DOHH2 (cell line): ENCODE measurements around the gene NXF1.
A peak's percentile ranks its signal among the peaks of the same experiment; 100 is the strongest.

Experiments
- H3F3A ChIP-seq: fragments of 200-600 bp; sonication (generic), shearing (Covaris generic); 2 replicates; pipeline ENCODE4 v1.6.0; 2016; ENCODE audit warnings: antibody characterized with exemption, mild to moderate bottlenecking; ENCODE audit not compliant: control insufficient read depth, insufficient read depth
- H3K27ac ChIP-seq: fragments of 200-600 bp; sonication (generic); 2 replicates; pipeline ENCODE4 v1.5.1; 2014; ENCODE audit warnings: low read depth, mild to moderate bottlenecking, low read length, moderate library complexity
- H3K27me3 ChIP-seq: fragments of 200-600 bp; sonication (generic); 2 replicates; pipeline ENCODE4 v1.6.1; 2014; ENCODE audit warnings: mild to moderate bottlenecking, low read length, mixed read lengths; ENCODE audit not compliant: control insufficient read depth
- H3K36me3 ChIP-seq: fragments of 200-600 bp; sonication (generic); 2 replicates; pipeline ENCODE4 v1.6.1; 2014; ENCODE audit warnings: mild to moderate bottlenecking, low read length, moderate library complexity, mixed read lengths; ENCODE audit not compliant: control insufficient read depth
- H3K4me1 ChIP-seq: fragments of 200-600 bp; sonication (generic); 2 replicates; pipeline ENCODE4 v1.6.1; 2014; ENCODE audit warnings: mild to moderate bottlenecking, low read length, mixed read lengths; ENCODE audit not compliant: control insufficient read depth
- H3K4me2 ChIP-seq: fragments of 200-600 bp; sonication (generic); 2 replicates; pipeline ENCODE4 v1.6.0; 2014; ENCODE audit warnings: mild to moderate bottlenecking, low read length, moderate library complexity
- H3K4me3 ChIP-seq: fragments of 200-600 bp; sonication (generic); 2 replicates; pipeline ENCODE4 v1.5.1; 2014; ENCODE audit warnings: mild to moderate bottlenecking, low read length, mixed read lengths
- H3K79me2 ChIP-seq: fragments of 200-600 bp; sonication (generic); 2 replicates; pipeline ENCODE4 v1.6.1; 2014; ENCODE audit warnings: mild to moderate bottlenecking, low read length, mixed read lengths; ENCODE audit not compliant: control insufficient read depth
- H3K9me2 ChIP-seq: fragments of 200-600 bp; sonication (generic); replicated peaks from 2 replicates; pipeline ENCODE4 v1.6.1; 2014; ENCODE audit warnings: mild to moderate bottlenecking, low read length, mixed read lengths; ENCODE audit not compliant: control insufficient read depth
- H3K9me3 ChIP-seq: fragments of 200-600 bp; sonication (generic); 2 replicates; pipeline ENCODE4 v1.6.1; 2014; ENCODE audit warnings: antibody characterized with exemption, low read length, mixed read lengths; ENCODE audit not compliant: control insufficient read depth, insufficient read depth
- H4K20me1 ChIP-seq: fragments of 200-600 bp; sonication (generic); 2 replicates; pipeline ENCODE4 v1.6.0; 2014; ENCODE audit warnings: low read depth, mild to moderate bottlenecking, antibody characterized with exemption, low read length, moderate library complexity; ENCODE audit not compliant: control insufficient read depth, insufficient read depth
- EZH2phosphoT487 ChIP-seq: fragments of 200-600 bp; sonication (generic); IDR thresholded peaks from 2 replicates; pipeline ENCODE4 v1.6.1; 2017; ENCODE audit warnings: borderline replicate concordance, mild to moderate bottlenecking, antibody characterized with exemption, low read length, moderate library complexity, mixed read lengths
- TF ChIP-seq, protein P1 (sequence below): fragments of 200-600 bp; sonication (generic); IDR thresholded peaks from one replicate; pipeline ENCODE4 v1.5.1; 2014; ENCODE audit warnings: antibody characterized with exemption, mild to moderate bottlenecking, low read depth, low read length; ENCODE audit not compliant: poor library complexity, severe bottlenecking

The NXF1 gene

GRCh38 chr11:62757846-62758788, 47.1 kb downstream of the NXF1 start:
- Histone ChIP-seq H3K27me3 (no peaks in the 10 kb centered on the region), H3K79me2 (peaks cover 21% of the 10 kb centered on the region), H3K4me3 (no peak overlapping the region), H3K9me3 (no peaks in the 10 kb centered on the region), H3F3A (peaks cover 3% of the 10 kb centered on the region; the same call in 1 of the 2 replicates), H3K9me2 (no peaks in the 10 kb centered on the region), H3K27ac (no peak overlapping the region), H4K20me1 (no peaks in the 10 kb centered on the region), H3K4me2 (no peak overlapping the region), H3K36me3 (peaks cover 13% of the 10 kb centered on the region), H3K4me1 (peaks cover 23% of the 10 kb centered on the region)
- TF ChIP-seq, protein P1, sequence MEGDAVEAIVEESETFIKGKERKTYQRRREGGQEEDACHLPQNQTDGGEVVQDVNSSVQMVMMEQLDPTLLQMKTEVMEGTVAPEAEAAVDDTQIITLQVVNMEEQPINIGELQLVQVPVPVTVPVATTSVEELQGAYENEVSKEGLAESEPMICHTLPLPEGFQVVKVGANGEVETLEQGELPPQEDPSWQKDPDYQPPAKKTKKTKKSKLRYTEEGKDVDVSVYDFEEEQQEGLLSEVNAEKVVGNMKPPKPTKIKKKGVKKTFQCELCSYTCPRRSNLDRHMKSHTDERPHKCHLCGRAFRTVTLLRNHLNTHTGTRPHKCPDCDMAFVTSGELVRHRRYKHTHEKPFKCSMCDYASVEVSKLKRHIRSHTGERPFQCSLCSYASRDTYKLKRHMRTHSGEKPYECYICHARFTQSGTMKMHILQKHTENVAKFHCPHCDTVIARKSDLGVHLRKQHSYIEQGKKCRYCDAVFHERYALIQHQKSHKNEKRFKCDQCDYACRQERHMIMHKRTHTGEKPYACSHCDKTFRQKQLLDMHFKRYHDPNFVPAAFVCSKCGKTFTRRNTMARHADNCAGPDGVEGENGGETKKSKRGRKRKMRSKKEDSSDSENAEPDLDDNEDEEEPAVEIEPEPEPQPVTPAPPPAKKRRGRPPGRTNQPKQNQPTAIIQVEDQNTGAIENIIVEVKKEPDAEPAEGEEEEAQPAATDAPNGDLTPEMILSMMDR, result no peak
- no peak for TF ChIP-seq EZH2phosphoT487

- peak overlapping the region; percentile 92 for H3K4me2 ChIP-seq
Measured at GRCh38 chr11:62755086-62755615, 50.1 kb downstream of the NXF1 start.

DNA sequence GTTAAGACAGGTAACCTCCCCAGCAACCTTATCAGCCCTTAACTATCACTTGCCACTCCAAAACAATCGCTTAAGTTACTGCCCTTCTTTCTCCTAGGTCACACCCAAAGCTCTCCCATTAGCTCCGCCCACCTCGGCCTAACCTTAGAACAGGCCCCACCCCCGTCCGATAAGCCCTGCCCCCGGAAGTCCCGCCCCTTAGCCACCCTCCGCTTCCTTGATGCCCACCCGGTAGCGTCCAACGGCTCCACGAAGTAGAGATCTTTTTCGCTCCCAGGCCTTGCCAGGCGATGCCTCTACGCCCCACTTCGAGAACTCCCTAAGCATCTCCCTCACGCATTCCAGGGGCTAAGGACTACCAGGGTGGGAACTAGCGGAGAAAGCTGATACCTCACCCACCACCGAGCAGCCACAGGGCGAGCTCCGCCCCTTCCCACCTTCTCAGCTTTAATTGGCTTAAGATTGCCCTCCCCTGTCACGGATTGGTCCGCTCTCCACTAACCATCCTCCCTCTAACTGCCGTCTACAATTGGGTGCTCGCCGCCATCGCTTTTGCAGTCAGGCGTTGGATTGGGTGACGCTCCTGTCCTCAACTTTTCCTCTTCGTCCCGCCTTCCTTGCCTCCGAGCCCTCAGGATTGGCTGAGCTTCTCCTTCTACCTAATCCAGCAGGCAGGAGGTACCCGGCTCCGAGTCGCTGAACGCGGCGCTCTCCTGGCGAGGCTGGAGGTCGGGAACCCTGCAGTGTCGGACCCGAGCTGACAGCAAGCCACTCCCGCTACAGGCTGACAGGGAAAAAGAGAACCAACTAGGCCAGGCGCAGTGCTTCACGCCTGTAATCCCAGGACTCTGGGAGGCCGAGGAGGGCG, 51.3 kb downstream of the NXF1 start, which contains the start of gene ZBTB3:
Gene ZBTB3 (minus strand): TSS at position 425 of the 868 bp plus-strand sequence. CDS start 496 bp downstream, outside the sequence.
- H3K4me1 ChIP-seq, result peaks cover 14% of the 10 kb centered on the region
- no peaks in the 10 kb centered on the region for H3K9me2 ChIP-seq
- H3F3A ChIP-seq, result peaks cover 3% of the 10 kb centered on the region; the same call in 1 of the 2 replicates
- H3K27me3 ChIP-seq, result no peaks in the 10 kb centered on the region
- H3K4me2 ChIP-seq, result peak within 1 kb of the TSS; percentile 92
- no peak for TF ChIP-seq EZH2phosphoT487
- TF ChIP-seq, protein P1, result no peak
- H3K4me3 ChIP-seq, result peak within 1 kb of the TSS; percentile 93
- peak within 1 kb of the TSS; percentile 77 for H3K27ac ChIP-seq
- H4K20me1 ChIP-seq, result no peaks in the 10 kb centered on the region
- H3K9me3 ChIP-seq, result no peaks in the 10 kb centered on the region
- peaks cover 18% of the 10 kb centered on the region for H3K79me2 ChIP-seq
- H3K36me3 ChIP-seq, result peaks cover 12% of the 10 kb centered on the region

More at GRCh38 chr11:62755086-62755615, 50.1 kb downstream of the NXF1 start:
- Histone ChIP-seq H3K36me3 (peaks cover 12% of the 10 kb centered on the region), H3K9me2 (no peaks in the 10 kb centered on the region), H3K27ac (no peak overlapping the region), H3K79me2 (peaks cover 18% of the 10 kb centered on the region), H3K27me3 (no peaks in the 10 kb centered on the region), H3F3A (peaks cover 3% of the 10 kb centered on the region; the same call in 1 of the 2 replicates), H3K9me3 (no peaks in the 10 kb centered on the region), H4K20me1 (no peaks in the 10 kb centered on the region), H3K4me3 (peak overlapping the region; percentile 93), H3K4me1 (peaks cover 14% of the 10 kb centered on the region)
- TF ChIP-seq EZH2phosphoT487, result no peak
- TF ChIP-seq, protein P1, result no peak
